Endothelial cell (in vitro differentiated cells): ENCODE data around the gene OXA1L. TPM values are rescaled to one million over a fixed set of nuclear protein-coding genes. Genes with fewer than 3 reads are reported as not detected.
A peak's percentile ranks its signal among the peaks of the same experiment; 100 is the strongest.

Experiments
- DNase-seq: peaks from one replicate; pipeline ENCODE4 v3.0.0; 2021; ENCODE audit warnings: low spot score
- H3K27ac Mint-ChIP-seq: one replicate; pipeline ENCODE4 v1.8.0; 2021; ENCODE audit warnings: mixed read lengths, inconsistent platforms; ENCODE audit not compliant: unreplicated experiment
- H3K27me3 Mint-ChIP-seq: one replicate; pipeline ENCODE4 v1.8.0; 2021; ENCODE audit warnings: mild to moderate bottlenecking, moderate library complexity, mixed read lengths, inconsistent platforms; ENCODE audit not compliant: unreplicated experiment
- H3K36me3 Mint-ChIP-seq: one replicate; pipeline ENCODE4 v1.8.0; 2021; ENCODE audit warnings: mild to moderate bottlenecking, low read depth, mixed read lengths, inconsistent platforms; ENCODE audit not compliant: unreplicated experiment
- H3K4me1 Mint-ChIP-seq: one replicate; pipeline ENCODE4 v1.8.0; 2021; ENCODE audit warnings: mild to moderate bottlenecking, mixed read lengths, inconsistent platforms; ENCODE audit not compliant: unreplicated experiment
- H3K4me3 Mint-ChIP-seq: one replicate; pipeline ENCODE4 v1.8.0; 2021; ENCODE audit warnings: mild to moderate bottlenecking, mixed read lengths, inconsistent platforms; ENCODE audit not compliant: unreplicated experiment
- H3K9me3 Mint-ChIP-seq: one replicate; pipeline ENCODE4 v1.8.0; 2021; ENCODE audit warnings: mixed read lengths, inconsistent platforms; ENCODE audit not compliant: unreplicated experiment
- CTCF ChIP-seq: fragments of 200-600 bp; sonication (generic); IDR thresholded peaks from one replicate; pipeline ENCODE4 v1.5.0; 2021; ENCODE audit warnings: antibody characterized with exemption; ENCODE audit not compliant: unreplicated experiment
- total RNA-seq: library from RNA; stranded (reverse); fragmentation: NEBNext Ultra II Directional; extraction: Animal tissue kit (Norgen Biotek cat#: 25700); gene quantifications from one replicate; pipeline ENCODE4 v1.2.1, GENCODE V29; 2021; ENCODE audit not compliant: unreplicated experiment

The OXA1L gene
- total RNA-seq, 1 donor from 2014 or later: 168 TPM

- H3K27ac Mint-ChIP-seq: peak overlapping the region; percentile 90
- H3K4me1 Mint-ChIP-seq: peaks cover 50% of the 10 kb centered on the region
These were observed 52.9 kb downstream of the OXA1L start for GRCh38 chr14:22819151-22819988.

GRCh38 chr14:22820731-22821130 is 54.2 kb downstream of the OXA1L start:
- no peak for TF ChIP-seq CTCF
- Mint-ChIP-seq H3K27ac (no peak overlapping the region), H3K4me1 (peaks cover 40% of the 10 kb centered on the region), H3K36me3 (no peaks in the 10 kb centered on the region), H3K27me3 (peaks cover 17% of the 10 kb centered on the region), H3K4me3 (no peak overlapping the region), H3K9me3 (no peaks in the 10 kb centered on the region)
- DNase-seq: no peak

More at GRCh38 chr14:22819151-22819988, 52.9 kb downstream of the OXA1L start:
- no peak for TF ChIP-seq CTCF
- peak overlapping the region; percentile 16 for H3K4me3 Mint-ChIP-seq
- H3K27me3 Mint-ChIP-seq: peaks cover 16% of the 10 kb centered on the region
- peaks cover 3% of the 10 kb centered on the region for H3K36me3 Mint-ChIP-seq
- DNase-seq: peak; percentile 51
- H3K9me3 Mint-ChIP-seq: no peaks in the 10 kb centered on the region

GRCh38 chr14:22821193-22822015 is 54.9 kb downstream of the OXA1L start:
- Mint-ChIP-seq H3K27me3 (peaks cover 17% of the 10 kb centered on the region), H3K27ac (peak overlapping the region; percentile 31), H3K4me3 (peak overlapping the region; percentile 25), H3K4me1 (peaks cover 36% of the 10 kb centered on the region), H3K9me3 (no peaks in the 10 kb centered on the region), H3K36me3 (no peaks in the 10 kb centered on the region)
- DNase-seq: no peak
- TF ChIP-seq CTCF: no peak

- Mint-ChIP-seq H3K27me3 (peaks cover 17% of the 10 kb centered on the region), H3K4me3 (peak overlapping the region; percentile 73), H3K9me3 (no peaks in the 10 kb centered on the region), H3K27ac (no peak overlapping the region), H3K36me3 (no peaks in the 10 kb centered on the region), H3K4me1 (peaks cover 36% of the 10 kb centered on the region)
- TF ChIP-seq CTCF: no peak
- DNase-seq: no peak
These were observed 55.6 kb downstream of the OXA1L start for GRCh38 chr14:22822016-22822570.

Other genes with a start within 250 kb of the OXA1L start
- gene DAD1, start 177.5 kb upstream of the OXA1L start, total RNA-seq: 250 TPM
- 77.7 TPM for gene ABHD4, start 168.4 kb upstream of the OXA1L start, total RNA-seq
- not detected for gene OR6J1, start 122.3 kb upstream of the OXA1L start, total RNA-seq
- 15.0 TPM for gene SLC7A7, start 48.7 kb downstream of the OXA1L start, total RNA-seq
- 126 TPM for gene MRPL52, start 63.2 kb downstream of the OXA1L start, total RNA-seq
- 819 TPM for gene MMP14, start 69.9 kb downstream of the OXA1L start, total RNA-seq
- gene LRP10, start 105.1 kb downstream of the OXA1L start, total RNA-seq: 105 TPM
- 0.36 TPM for gene REM2, start 116.5 kb downstream of the OXA1L start, total RNA-seq
- 52.4 TPM for gene RBM23, start 152.5 kb downstream of the OXA1L start, total RNA-seq
- gene PRMT5, start 162.7 kb downstream of the OXA1L start, total RNA-seq: 57.9 TPM
- gene HAUS4, start 190.4 kb downstream of the OXA1L start, total RNA-seq: 35.5 TPM
- 7.2 TPM for gene AJUBA, start 215.9 kb downstream of the OXA1L start, total RNA-seq
- gene C14orf93, start 243.5 kb downstream of the OXA1L start, total RNA-seq: 9.0 TPM